Renal pelvis (tissue), 4 donors: Measurements from ENCODE around the gene METRNL. TPM values are rescaled to one million over a fixed set of nuclear protein-coding genes. Genes with fewer than 3 reads are reported as not detected.
"Not testable (repeated sequence)": the region's sequence is repeated elsewhere in the genome, so short reads cannot be mapped to it uniquely, and the experiment has no call there.

Experiments
- DNase-seq: peaks from one replicate; pipeline ENCODE4 v3.0.0-alpha.2; 2013
- polyA plus RNA-seq, 3 donors: library from polyadenylated mRNA; unstranded; fragments of 120-200 nt; gene quantifications; one replicate each; pipeline ENCODE4 v1.2.1, GENCODE V29; 2013; ENCODE audit not compliant: insufficient read length in 3 of 3

METRNL gene
- polyA plus RNA-seq, 3 donors = 63.9 to 69.5 (median 69.4) TPM

DNA sequence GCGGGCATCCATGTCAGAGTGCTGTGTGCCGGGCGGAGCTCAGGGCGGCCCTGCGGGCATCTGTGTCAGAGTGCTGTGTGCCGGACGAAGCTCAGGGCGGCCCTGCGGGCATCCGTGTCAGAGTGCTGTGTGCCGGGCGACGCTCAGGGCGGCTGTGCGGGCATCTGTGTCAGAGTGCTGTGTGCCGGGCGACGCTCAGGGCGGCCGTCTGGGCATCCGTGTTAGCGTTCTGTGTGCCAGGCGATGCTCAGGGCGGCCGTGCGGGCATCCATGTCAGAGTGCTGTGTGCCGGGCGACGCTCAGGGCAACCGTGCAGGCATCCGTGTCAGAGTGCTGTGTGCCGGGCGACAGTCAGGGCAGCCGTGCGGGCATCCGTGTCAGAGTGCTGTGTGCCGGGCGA lies 55.0 kb downstream of the METRNL start:
- DNase-seq = not testable (repeated sequence)

DNA sequence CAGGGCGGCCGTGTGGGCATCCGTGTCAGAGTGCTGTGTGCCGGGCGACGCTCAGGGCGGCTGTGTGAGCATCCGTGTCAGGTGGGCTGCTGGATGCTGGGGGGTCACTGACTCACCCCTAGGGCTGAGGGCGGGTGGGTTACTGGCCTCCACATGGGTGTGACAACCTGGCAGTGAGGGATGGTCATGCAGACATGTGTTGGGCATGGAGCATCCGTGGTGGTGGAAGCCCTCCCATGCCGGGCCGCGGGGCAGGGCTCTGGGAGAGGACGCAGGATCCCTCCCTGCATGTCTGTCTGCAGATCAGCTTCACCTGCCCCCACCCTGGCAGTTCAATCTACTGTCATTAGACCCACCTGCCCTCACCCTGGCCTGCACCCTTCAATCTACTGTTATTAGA lies 56.3 kb downstream of the METRNL start:
- no peak for DNase-seq

DNA sequence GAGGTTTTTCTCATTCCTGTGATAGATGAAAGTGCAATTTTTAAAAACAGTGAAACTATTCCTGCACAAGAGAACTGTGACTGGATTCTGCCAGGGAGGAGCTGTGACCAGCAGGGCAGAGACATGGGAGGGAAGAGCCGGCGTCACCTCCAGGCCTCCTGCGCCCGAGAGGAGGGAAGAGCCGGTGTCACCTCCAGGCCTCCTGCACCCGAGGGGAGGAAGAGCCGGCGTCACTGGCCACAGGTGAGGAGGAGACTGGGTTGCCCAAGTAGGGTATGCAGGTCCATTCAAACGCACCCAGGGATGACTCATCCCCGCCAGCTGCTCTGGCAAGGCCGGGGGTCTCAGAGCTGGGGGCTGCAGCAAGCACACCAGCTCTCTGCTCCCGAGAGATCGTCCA lies 56.7 kb downstream of the METRNL start:
- no peak for DNase-seq

DNA sequence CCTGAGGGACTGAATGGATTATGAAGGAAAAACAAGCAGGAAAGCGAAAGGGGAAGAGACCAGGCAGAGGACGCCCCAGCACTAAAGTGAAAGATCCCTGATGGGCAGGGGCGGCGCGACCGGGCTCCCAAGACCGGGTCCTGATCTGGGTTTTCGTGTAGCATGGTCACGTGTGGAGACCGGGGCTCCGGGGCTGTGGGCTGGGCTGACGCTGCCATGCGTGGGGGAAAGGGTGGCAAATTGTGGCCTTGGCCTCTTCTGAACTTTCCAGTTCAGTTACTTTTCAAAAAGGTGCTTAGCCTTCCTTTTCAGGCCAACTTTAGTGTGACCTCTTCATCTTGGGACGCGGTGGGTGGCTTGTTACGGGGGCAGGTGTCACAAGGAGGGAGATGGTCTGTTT lies 57.5 kb downstream of the METRNL start:
- no peak for DNase-seq

DNA sequence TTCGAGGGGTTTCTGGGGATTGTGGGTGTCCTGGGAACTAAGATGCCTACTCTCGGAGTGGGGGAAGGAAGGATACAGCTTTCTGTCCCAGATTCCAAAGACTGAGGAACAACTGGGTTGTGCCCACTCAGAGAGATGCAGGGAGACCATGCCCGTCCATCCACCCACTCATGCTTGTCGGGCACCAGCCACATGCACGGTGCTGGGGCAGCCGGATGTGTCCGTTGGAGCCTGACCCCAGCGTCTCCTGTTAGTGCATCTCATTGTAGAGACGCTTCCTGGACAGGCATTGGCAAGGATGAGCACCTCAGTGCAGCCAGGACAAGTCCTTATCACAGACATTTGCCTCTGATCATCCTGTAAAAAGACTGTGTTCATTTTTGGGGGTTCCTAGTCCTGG lies 58.1 kb downstream of the METRNL start:
- no peak for DNase-seq

DNA sequence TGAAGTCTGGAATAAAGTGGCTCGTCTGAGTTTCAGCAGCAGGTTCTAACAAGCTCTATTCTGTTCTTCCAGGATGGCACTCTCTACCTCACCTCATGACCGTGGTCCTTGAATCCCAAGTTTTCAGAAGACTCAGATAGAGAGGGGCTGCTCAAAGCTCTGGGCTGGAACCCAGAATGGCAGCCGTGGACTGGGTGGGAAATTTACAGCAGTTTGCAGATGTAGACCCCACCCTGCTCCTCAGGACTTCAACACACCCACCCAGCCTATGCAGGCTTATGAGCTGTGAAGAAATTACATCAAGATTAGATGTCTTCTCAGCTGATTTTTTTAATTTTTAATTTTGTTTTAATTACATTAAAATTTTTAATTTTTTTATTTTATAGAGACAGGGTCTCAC lies 59.4 kb downstream of the METRNL start:
- DNase-seq = no peak

DNA sequence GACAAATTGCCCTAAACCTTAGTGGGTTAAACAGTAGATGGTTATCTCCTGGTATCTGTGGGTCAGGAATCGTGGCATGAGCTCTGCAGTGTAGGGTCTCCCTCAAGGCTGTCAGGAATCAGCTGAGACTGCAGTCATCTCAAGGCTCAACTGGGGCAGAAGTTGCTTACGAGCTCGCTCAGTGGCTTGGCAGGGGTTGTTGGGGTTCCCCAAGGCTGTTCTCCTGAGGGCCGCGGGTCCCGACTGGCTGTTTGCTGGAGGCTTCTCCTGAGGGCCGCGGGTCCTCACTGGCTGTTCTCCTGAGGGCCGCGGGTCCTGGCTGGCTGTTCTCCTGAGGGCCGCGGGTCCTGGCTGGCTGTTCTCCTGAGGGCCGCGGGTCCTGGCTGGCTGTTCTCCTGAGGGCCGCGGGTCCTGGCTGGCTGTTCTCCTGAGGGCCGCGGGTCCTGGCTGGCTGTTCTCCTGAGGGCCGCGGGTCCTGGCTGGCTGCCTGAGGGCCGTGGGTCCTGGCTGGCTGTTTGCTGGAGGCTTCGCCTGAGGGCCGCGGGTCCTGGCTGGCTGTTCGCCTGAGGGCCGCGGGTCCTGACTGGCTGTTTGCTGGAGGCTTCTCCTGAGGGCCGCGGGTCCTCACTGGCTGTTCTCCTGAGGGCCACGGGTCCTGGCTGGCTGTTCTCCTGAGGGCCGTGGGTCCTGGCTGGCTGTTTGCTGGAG lies 60.3 kb downstream of the METRNL start:
- not testable (repeated sequence) for DNase-seq

DNA sequence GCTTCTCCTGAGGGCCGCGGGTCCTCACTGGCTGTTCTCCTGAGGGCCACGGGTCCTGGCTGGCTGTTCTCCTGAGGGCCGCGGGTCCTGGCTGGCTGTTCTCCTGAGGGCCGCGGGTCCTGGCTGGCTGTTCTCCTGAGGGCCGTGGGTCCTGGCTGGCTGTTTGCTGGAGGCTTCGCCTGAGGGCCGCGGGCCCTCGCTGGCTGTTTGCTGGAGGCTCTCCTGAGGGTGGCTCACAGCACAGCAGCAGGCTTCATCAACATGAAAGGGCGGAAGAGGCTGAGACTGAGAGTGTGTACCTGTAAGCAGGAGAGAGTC lies 60.8 kb downstream of the METRNL start:
- DNase-seq = not testable (repeated sequence)

DNA sequence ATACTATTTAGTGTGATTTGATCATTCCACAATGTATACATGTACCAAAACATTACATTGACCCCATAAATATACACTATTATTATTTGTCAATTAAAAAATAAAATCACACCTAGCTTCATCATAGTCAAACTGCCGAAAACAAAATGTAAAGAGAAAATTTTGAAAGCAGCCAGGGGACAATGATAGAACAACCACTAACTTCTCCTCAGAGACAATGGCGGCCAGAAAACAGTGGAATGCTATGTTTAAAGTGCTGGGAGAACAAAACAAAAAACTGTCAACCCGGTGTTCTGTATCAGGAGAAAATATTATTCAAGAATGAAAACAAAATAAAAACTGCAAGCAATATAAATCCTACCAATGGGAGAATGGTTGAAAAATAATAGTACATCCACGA lies 63.2 kb downstream of the METRNL start:
- DNase-seq = no peak

DNA sequence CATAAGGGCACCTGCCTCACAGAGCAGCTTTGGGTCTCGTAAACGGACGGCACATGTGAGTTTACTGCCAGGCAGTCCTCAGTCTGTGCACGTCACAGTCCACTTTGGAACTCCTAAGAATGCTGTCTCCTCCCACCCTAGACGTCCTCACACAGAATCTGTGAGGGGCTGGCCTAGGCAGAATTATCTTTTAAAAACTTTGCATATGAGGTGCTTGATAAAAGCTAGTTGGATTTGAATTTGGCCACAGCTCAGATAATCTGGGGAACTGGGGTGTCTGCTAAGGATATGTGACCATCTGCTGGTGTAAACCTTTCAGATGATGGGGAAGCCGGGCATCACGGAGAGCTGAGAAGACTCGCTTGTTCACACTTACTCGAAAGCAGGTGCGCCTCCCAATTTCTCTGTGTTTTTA lies 64.4 kb downstream of the METRNL start:
- DNase-seq = no peak

Other genes with a start within 250 kb of the METRNL start
- gene ZNF750, start 239.6 kb upstream of the METRNL start, polyA plus RNA-seq = 1 to 10 TPM; 1.8 to 2.7 (median 1.9) TPM